ENCODE measurements around the gene PSG3. TPM values are rescaled to one million over a fixed set of nuclear protein-coding genes. Genes with fewer than 3 reads are reported as not detected.
"Not testable (repeated sequence)": the region's sequence is repeated elsewhere in the genome, so short reads cannot be mapped to it uniquely, and the experiment has no call there.

The PSG3 gene
- polyA plus RNA-seq, 4 donors, result 0.03 TPM; not detected in 3

DNA sequence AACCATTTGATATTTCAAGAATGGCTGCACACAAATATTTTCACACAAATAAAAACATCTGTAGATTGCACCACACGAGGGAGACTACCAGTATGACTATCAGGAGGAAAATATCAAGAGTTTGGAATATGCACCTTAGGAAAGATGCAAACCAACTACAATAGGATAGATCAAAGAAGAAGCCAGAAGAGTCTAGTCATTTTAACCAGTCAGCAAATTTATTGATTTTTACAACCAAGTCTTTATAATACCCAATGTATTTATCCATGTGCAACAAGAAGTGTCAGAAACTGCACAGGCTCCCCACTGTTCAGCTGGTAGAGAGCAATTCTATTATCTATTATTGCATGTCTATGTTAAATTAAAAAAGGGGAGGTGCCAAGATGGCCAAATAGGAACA lies 26.3 kb downstream of the PSG3 start:
- FAIRE-seq, result not testable (repeated sequence)

DNA sequence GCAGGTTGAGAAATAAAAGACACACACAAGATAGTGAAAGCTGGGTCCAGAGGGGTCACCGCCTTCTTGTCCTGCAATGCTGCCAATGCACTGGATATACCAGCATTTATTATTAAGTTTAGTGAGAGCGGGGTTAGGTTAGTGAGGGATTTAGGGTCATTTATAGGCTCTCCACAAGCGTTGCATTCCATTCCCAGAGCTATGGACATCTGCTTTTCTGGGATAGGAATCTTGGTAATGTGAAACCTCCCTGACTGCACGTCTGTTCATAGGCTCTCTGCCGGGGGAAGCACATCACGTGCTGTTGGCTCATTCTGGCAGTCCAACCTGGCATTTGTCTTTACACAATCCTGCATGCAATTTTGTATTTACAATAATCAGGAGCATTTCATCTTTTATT lies 27.5 kb downstream of the PSG3 start:
- not testable (repeated sequence) for DNase-seq; H3K27ac ChIP-seq (ENCODE audit: low read depth in 1 of 3, low read length in 2 of 3); H3K4me1 ChIP-seq (ENCODE audit: control insufficient read depth in 3 of 3, insufficient read depth in 2 of 3, low read depth in 1 of 3, low read length in 2 of 3); H3K9me3 ChIP-seq (ENCODE audit: control insufficient read depth in 2 of 2, insufficient read depth in 1 of 2, low read depth in 1 of 2, low read length in 1 of 2); H3K36me3 ChIP-seq (ENCODE audit: control insufficient read depth in 3 of 3, insufficient read depth in 2 of 3, low read depth in 1 of 3, low read length in 3 of 3); H3K27me3 ChIP-seq (ENCODE audit: control insufficient read depth in 3 of 3, insufficient read depth in 3 of 3, low read length in 3 of 3); FAIRE-seq; H3K4me3 ChIP-seq (ENCODE audit: low read depth in 1 of 3, low read length in 3 of 3)
- WGBS, 3 donors, result 74 to 85% (median 81%) methylated on average over 6 of the region's 6 CpGs

More for the DNA sequence above, 26.3 kb downstream of the PSG3 start:
- H3K4me1 ChIP-seq (ENCODE audit: control insufficient read depth in 3 of 3, insufficient read depth in 2 of 3, low read depth in 1 of 3, low read length in 2 of 3); H3K4me3 ChIP-seq (ENCODE audit: low read depth in 1 of 3, low read length in 3 of 3); H3K9me3 ChIP-seq (ENCODE audit: control insufficient read depth in 2 of 2, insufficient read depth in 1 of 2, low read depth in 1 of 2, low read length in 1 of 2); H3K27me3 ChIP-seq (ENCODE audit: control insufficient read depth in 3 of 3, insufficient read depth in 3 of 3, low read length in 3 of 3); H3K36me3 ChIP-seq (ENCODE audit: control insufficient read depth in 3 of 3, insufficient read depth in 2 of 3, low read depth in 1 of 3, low read length in 3 of 3); H3K27ac ChIP-seq (ENCODE audit: low read depth in 1 of 3, low read length in 2 of 3); DNase-seq: not testable (repeated sequence)
- WGBS, 3 donors, result 65 to 74% (median 69%) methylated on average over 1 of the region's 1 CpG

DNA sequence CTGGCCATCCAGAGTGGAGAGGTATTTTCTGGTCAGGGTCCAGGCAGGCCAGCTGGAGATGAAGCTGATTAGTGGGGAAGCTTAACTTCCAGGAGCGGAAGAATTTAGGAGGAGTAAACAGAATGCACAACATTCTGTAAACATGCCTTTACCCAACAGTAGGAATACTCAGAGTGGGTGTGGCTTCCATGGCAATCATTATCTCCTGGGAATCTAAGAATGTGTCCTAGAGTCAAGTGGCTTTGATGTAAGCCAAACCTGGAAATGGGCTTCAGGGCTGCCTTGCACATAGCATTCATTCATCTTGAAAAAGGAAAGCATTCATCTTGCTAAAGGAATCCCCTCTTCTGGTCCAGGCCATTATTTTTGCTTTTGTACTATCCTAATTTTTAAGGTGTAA lies 29.3 kb downstream of the PSG3 start:
- WGBS, 3 donors, result 31 to 58% (median 50%) methylated on average over 1 of the region's 1 CpG
- not testable (repeated sequence) for H3K9me3 ChIP-seq (ENCODE audit: control insufficient read depth in 2 of 2, insufficient read depth in 1 of 2, low read depth in 1 of 2, low read length in 1 of 2); DNase-seq; H3K36me3 ChIP-seq (ENCODE audit: control insufficient read depth in 3 of 3, insufficient read depth in 2 of 3, low read depth in 1 of 3, low read length in 3 of 3); H3K27me3 ChIP-seq (ENCODE audit: control insufficient read depth in 3 of 3, insufficient read depth in 3 of 3, low read length in 3 of 3); H3K4me1 ChIP-seq (ENCODE audit: control insufficient read depth in 3 of 3, insufficient read depth in 2 of 3, low read depth in 1 of 3, low read length in 2 of 3); H3K4me3 ChIP-seq (ENCODE audit: low read depth in 1 of 3, low read length in 3 of 3); FAIRE-seq; H3K27ac ChIP-seq (ENCODE audit: low read depth in 1 of 3, low read length in 2 of 3)

DNA sequence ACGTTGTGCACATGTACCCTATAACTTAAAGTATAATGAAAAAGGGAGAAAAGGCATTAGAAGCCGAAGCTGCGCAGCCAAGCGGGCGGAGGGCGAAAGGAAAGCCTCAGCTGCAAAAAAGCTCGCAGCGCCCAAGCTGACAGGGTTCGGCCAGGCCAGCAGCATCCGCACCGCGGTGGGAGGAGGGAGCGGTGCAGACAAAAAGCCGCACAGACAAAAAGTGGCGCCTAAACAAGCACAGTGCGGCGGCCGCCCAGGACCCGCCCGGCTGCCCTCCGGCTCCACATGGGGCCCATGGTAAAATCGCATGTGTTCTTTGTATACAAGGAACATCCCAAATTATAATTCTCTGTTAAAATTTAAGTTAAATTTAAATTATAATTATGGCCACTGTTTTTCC lies 42.4 kb downstream of the PSG3 start:
- H3K9me3 ChIP-seq (ENCODE audit: control insufficient read depth in 2 of 2, insufficient read depth in 1 of 2, low read depth in 1 of 2, low read length in 1 of 2), result no peaks in the 10 kb centered on the region
- peaks cover 0 to 5% (median 2%) of the 10 kb centered on the region in 3 donors for H3K27me3 ChIP-seq (ENCODE audit: control insufficient read depth in 3 of 3, insufficient read depth in 3 of 3, low read length in 3 of 3)
- 21 to 58% (median 51%) methylated on average over 22 of the region's 22 CpGs for WGBS, 3 donors
- DNase-seq, result no peak
- no peaks in the 10 kb centered on the region for H3K36me3 ChIP-seq (ENCODE audit: control insufficient read depth in 3 of 3, insufficient read depth in 2 of 3, low read depth in 1 of 3, low read length in 3 of 3)
- no peaks in the 10 kb centered on the region for H3K4me1 ChIP-seq (ENCODE audit: control insufficient read depth in 3 of 3, insufficient read depth in 2 of 3, low read depth in 1 of 3, low read length in 2 of 3)
- no peak overlapping the region for H3K4me3 ChIP-seq (ENCODE audit: low read depth in 1 of 3, low read length in 3 of 3)
- H3K27ac ChIP-seq (ENCODE audit: low read depth in 1 of 3, low read length in 2 of 3), result no peak overlapping the region
- no peak for FAIRE-seq

DNA sequence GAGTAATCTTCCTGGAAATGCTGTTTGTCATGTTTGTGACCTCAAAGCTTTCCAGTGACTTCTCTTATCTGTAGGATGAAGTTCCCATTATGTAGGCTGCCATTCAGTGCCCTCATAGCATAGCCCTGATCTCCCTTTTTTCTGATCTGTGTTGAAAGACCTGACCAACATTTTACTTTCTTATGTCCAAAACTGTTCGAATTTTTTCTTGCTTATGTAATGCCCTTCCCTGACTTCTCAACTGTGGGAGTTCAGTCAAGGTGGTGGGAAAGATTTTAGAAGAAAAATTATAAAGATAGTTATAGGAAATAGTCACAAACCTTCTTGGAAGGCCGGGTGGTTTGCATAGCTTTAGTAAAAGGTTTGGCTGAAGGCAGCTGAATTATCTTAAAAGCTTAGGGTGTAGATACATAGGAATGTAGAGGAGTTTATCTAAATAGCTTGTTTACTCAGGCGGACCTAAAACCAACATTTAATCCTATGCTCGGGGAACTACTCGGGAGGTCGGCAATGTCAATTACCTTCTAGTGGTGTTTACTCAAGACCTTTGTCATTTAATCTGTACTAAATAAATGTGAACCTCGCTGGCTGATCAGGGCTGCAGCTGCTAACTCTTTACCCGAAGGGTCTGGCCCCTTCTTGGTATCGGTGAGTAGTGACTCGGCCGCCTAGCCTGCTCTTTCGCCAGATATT lies 44.3 kb downstream of the PSG3 start:
- no peak for FAIRE-seq

DNA sequence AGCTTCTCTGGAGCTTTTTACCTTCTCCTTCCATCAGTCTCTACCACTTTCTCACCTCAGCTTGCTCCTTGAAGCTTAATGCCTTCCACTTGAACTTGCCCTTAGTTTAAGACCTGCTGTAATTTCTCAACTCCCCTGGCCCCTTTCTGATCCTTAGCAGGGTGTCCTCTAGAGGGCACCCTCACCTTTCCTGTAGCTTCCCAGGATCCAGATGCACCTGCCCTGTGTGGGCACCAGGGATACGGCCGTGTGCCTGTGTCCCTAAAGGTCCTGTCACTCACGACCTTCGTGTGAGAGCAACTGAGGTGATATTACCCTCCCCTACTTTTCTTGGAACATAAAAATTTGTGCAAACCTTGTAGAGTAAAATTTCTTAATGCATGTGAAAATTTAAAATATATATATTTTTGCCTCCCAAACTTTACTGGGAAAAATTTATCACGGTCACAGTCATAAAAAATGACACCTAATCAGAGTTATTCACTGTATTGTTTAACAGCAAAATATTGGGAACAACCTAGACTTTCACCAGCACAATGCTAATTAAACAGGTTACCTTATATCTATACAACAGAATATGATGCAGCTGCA lies 46.4 kb downstream of the PSG3 start:
- DNase-seq (no peak), FAIRE-seq (no peak)
- H3K27ac ChIP-seq (ENCODE audit: low read depth in 1 of 3, low read length in 2 of 3), result no peak overlapping the region
- H3K9me3 ChIP-seq (ENCODE audit: control insufficient read depth in 2 of 2, insufficient read depth in 1 of 2, low read depth in 1 of 2, low read length in 1 of 2), result no peaks in the 10 kb centered on the region
- no peaks in the 10 kb centered on the region for H3K36me3 ChIP-seq (ENCODE audit: control insufficient read depth in 3 of 3, insufficient read depth in 2 of 3, low read depth in 1 of 3, low read length in 3 of 3)
- H3K4me1 ChIP-seq (ENCODE audit: control insufficient read depth in 3 of 3, insufficient read depth in 2 of 3, low read depth in 1 of 3, low read length in 2 of 3), result no peaks in the 10 kb centered on the region
- 26% methylated on average over 5 of the region's 5 CpGs for WGBS, 3 donors
- H3K4me3 ChIP-seq (ENCODE audit: low read depth in 1 of 3, low read length in 3 of 3), result no peak overlapping the region
- H3K27me3 ChIP-seq (ENCODE audit: control insufficient read depth in 3 of 3, insufficient read depth in 3 of 3, low read length in 3 of 3), result peaks cover 0 to 5% (median 0%) of the 10 kb centered on the region in 3 donors

More for the DNA sequence above, 44.3 kb downstream of the PSG3 start:
- Histone ChIP-seq H3K9me3 (ENCODE audit: control insufficient read depth in 2 of 2, insufficient read depth in 1 of 2, low read depth in 1 of 2, low read length in 1 of 2) (no peaks in the 10 kb centered on the region), H3K27me3 (ENCODE audit: control insufficient read depth in 3 of 3, insufficient read depth in 3 of 3, low read length in 3 of 3) (peaks cover 0 to 5% (median 2%) of the 10 kb centered on the region in 3 donors), H3K27ac (ENCODE audit: low read depth in 1 of 3, low read length in 2 of 3) (no peak overlapping the region), H3K4me3 (ENCODE audit: low read depth in 1 of 3, low read length in 3 of 3) (no peak overlapping the region), H3K4me1 (ENCODE audit: control insufficient read depth in 3 of 3, insufficient read depth in 2 of 3, low read depth in 1 of 3, low read length in 2 of 3) (no peaks in the 10 kb centered on the region), H3K36me3 (ENCODE audit: control insufficient read depth in 3 of 3, insufficient read depth in 2 of 3, low read depth in 1 of 3, low read length in 3 of 3) (no peaks in the 10 kb centered on the region)
- DNase-seq, result no peak
- WGBS, 3 donors, result 57 to 75% (median 64%) methylated on average over 12 of the region's 12 CpGs

DNA sequence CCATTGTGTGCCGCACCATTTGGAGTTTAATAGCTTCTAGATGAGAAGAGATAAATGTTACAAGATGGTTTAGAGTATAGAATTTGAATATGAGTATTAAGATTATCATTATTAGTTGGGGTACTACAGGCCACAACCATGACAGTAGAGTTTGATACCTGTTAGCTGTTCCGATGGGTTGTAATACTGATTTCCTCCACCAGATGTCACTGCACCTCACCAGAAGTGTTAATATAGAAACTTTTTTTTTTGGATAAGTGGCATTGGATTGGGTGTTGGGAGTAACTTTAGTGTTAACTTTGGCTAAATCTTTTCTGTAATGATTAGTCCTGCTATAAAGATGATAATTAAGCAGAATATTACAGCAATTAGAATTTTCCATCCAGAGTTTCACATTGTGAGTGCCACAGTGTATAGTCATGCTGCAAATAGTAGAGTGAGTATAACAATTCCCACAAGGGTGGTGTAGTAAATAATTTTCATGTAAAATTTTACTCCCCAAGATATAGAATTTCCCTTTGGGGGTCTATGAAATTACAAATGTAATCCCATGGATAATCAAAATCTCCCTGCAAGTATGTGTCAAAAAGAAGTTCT lies 56.3 kb downstream of the PSG3 start:
- Histone ChIP-seq H3K9me3 (ENCODE audit: control insufficient read depth in 2 of 2, insufficient read depth in 1 of 2, low read depth in 1 of 2, low read length in 1 of 2) (peaks cover 0 to 12% of the 10 kb centered on the region in 2 donors), H3K27me3 (ENCODE audit: control insufficient read depth in 3 of 3, insufficient read depth in 3 of 3, low read length in 3 of 3) (no peaks in the 10 kb centered on the region), H3K4me1 (ENCODE audit: control insufficient read depth in 3 of 3, insufficient read depth in 2 of 3, low read depth in 1 of 3, low read length in 2 of 3) (no peaks in the 10 kb centered on the region), H3K36me3 (ENCODE audit: control insufficient read depth in 3 of 3, insufficient read depth in 2 of 3, low read depth in 1 of 3, low read length in 3 of 3) (no peaks in the 10 kb centered on the region), H3K4me3 (ENCODE audit: low read depth in 1 of 3, low read length in 3 of 3) (no peak overlapping the region), H3K27ac (ENCODE audit: low read depth in 1 of 3, low read length in 2 of 3) (no peak overlapping the region)
- FAIRE-seq (no peak), DNase-seq (peak in 1 of 2 donors; percentile 6)
- WGBS, 3 donors, result 81 to 94% (median 87%) methylated on average over 2 of the region's 2 CpGs

DNA sequence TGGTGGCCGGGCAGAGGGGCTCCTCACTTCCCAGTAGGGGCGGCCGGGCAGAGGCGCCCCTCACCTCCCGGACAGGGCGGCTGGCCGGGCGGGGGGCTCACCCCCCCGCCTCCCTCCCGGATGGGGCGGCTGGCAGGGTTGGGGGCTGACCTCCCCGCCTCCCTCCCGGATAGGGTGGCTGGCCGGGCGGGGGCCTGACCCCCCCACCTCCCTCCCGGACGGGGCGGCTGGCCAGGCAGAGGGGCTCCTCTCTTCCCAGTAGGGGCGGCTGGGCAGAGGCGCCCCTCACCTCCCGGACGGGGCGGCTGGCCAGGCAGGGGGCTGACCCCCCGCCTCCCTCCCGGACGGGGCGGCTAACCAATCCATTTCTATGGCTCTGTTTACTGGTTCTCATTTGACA lies 64.0 kb downstream of the PSG3 start:
- H3K27ac ChIP-seq (ENCODE audit: low read depth in 1 of 3, low read length in 2 of 3); DNase-seq; H3K9me3 ChIP-seq (ENCODE audit: control insufficient read depth in 2 of 2, insufficient read depth in 1 of 2, low read depth in 1 of 2, low read length in 1 of 2); H3K4me3 ChIP-seq (ENCODE audit: low read depth in 1 of 3, low read length in 3 of 3); H3K4me1 ChIP-seq (ENCODE audit: control insufficient read depth in 3 of 3, insufficient read depth in 2 of 3, low read depth in 1 of 3, low read length in 2 of 3); FAIRE-seq; H3K27me3 ChIP-seq (ENCODE audit: control insufficient read depth in 3 of 3, insufficient read depth in 3 of 3, low read length in 3 of 3); H3K36me3 ChIP-seq (ENCODE audit: control insufficient read depth in 3 of 3, insufficient read depth in 2 of 3, low read depth in 1 of 3, low read length in 3 of 3): not testable (repeated sequence)
- WGBS, 3 donors, result 87 to 95% (median 94%) methylated on average over 13 to 26 of the region's 27 CpGs
